Lower leg skin (tissue), 3 donors: Measurements from ENCODE around the gene TSHZ2.

Source experiments
- CTCF ChIP-seq, 3 donors: fragments of 450-650 bp; IDR thresholded peaks; one replicate each; pipeline ENCODE4 v1.5.1; 2016; ENCODE audit warnings: antibody characterized with exemption in 3 of 3, mild to moderate bottlenecking in 3 of 3, moderate library complexity in 2 of 3
- POLR2A ChIP-seq, 2 donors: fragments of 450-650 bp; IDR thresholded peaks; one replicate each; pipeline ENCODE4 v1.6.1; 2016 to 2017; ENCODE audit warnings: antibody characterized with exemption in 2 of 2, mild to moderate bottlenecking in 1 of 2, moderate library complexity in 1 of 2

- TF ChIP-seq CTCF (IDR thresholded peaks at IDR 0.05) (no peak), POLR2A (IDR thresholded peaks at IDR 0.05) (no peak)
These were observed 109.1 kb downstream of the TSHZ2 start for GRCh38 chr20:53080969-53081871.
